Activated T-cell treated with anti-CD3 and anti-CD28 coated beads, Interleukin-2, amount 50 U/mL, for 24 hours (primary cell): ENCODE results near the gene COL1A2.

ENCODE experiments used
- DNase-seq: peaks from one replicate; pipeline ENCODE4 v3.0.0-alpha.2; 2020
- H3K27ac Mint-ChIP-seq: 2 replicates; pipeline ENCODE4 v1.8.0; 2020; ENCODE audit warnings: mild to moderate bottlenecking, mixed read lengths
- H3K27me3 Mint-ChIP-seq: 2 replicates; pipeline ENCODE4 v1.8.0; 2020; ENCODE audit warnings: mixed read lengths
- H3K36me3 Mint-ChIP-seq: 2 replicates; pipeline ENCODE4 v1.8.0; 2020; ENCODE audit warnings: low read depth, mixed read lengths
- H3K4me1 Mint-ChIP-seq: 2 replicates; pipeline ENCODE4 v1.8.0; 2020; ENCODE audit warnings: low read depth, mixed read lengths
- H3K4me3 Mint-ChIP-seq: 2 replicates; pipeline ENCODE4 v1.8.0; 2020; ENCODE audit warnings: mild to moderate bottlenecking, moderate library complexity, mixed read lengths
- H3K9me3 Mint-ChIP-seq: 2 replicates; pipeline ENCODE4 v1.8.0; 2020; ENCODE audit warnings: mixed read lengths

The COL1A2 gene

GRCh38 chr7:94394437-94395140 is at the start of gene COL1A2:
Gene COL1A2, plus strand, starts transcription at chr7:94394895. Its CDS starts 137 bp downstream, at chr7:94395032.
- no peak within 1 kb of the TSS for H3K27ac Mint-ChIP-seq
- peak; percentile 39 for DNase-seq
- no peaks in the 10 kb centered on the region for H3K9me3 Mint-ChIP-seq
- H3K36me3 Mint-ChIP-seq: no peaks in the 10 kb centered on the region
- H3K27me3 Mint-ChIP-seq: peaks cover 28% of the 10 kb centered on the region
- H3K4me3 Mint-ChIP-seq: peak within 1 kb of the TSS; percentile 45
- peaks cover 24% of the 10 kb centered on the region for H3K4me1 Mint-ChIP-seq

- Mint-ChIP-seq H3K4me1 (no peaks in the 10 kb centered on the region), H3K9me3 (no peaks in the 10 kb centered on the region), H3K36me3 (no peaks in the 10 kb centered on the region), H3K27me3 (peaks cover 9% of the 10 kb centered on the region), H3K4me3 (no peak overlapping the region), H3K27ac (no peak overlapping the region)
- no peak for DNase-seq
These were observed 48.8 kb upstream of the COL1A2 start for GRCh38 chr7:94345907-94346306.

- no peaks in the 10 kb centered on the region for H3K4me1 Mint-ChIP-seq
- H3K9me3 Mint-ChIP-seq: no peaks in the 10 kb centered on the region
- no peaks in the 10 kb centered on the region for H3K36me3 Mint-ChIP-seq
- no peak overlapping the region for H3K27ac Mint-ChIP-seq
- peaks cover 9% of the 10 kb centered on the region for H3K27me3 Mint-ChIP-seq
- no peak overlapping the region for H3K4me3 Mint-ChIP-seq
- no peak for DNase-seq
These were observed 46.6 kb upstream of the COL1A2 start for GRCh38 chr7:94348142-94348541.

DNA sequence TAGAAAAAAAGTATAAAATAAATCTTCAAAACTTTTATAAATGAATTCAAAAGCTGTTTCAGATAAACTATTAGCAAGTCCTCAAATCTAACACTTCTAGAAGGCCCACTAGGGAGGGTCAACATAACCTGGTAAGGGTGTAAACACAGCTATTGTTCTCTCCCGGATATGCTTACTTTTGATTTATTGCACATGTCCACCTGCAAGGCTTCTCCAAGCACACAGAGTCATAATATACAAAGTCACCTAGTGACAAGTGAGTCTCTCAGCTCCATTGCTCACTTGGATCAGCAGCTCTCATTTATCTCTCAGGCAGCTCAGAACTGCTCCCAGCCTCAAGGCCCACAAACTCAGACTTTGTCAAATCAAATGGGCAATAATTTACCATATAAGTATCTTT is 44.0 kb upstream of the COL1A2 start:
- Mint-ChIP-seq H3K4me3 (no peak overlapping the region), H3K36me3 (no peaks in the 10 kb centered on the region), H3K4me1 (no peaks in the 10 kb centered on the region), H3K9me3 (no peaks in the 10 kb centered on the region), H3K27ac (no peak overlapping the region), H3K27me3 (peaks cover 3% of the 10 kb centered on the region)
- DNase-seq: no peak

DNA sequence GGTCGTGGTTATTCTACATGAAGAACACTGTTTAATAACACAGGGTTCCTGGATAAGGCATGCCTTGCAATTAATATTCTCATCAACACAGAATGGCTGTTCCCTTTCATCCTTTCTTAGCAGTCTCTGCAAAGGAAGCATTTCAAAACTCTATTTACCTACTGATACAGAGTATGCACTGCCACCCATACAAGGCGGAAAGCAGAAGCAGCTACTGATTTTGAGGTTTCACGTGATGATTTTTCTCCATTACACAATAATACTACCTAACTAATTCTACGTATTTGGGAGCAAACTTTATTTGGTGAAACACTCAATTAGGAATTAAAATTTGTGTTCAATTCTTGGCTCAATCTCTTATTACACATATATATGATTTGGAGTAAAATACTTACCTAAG is 43.0 kb upstream of the COL1A2 start:
- Mint-ChIP-seq H3K4me1 (no peaks in the 10 kb centered on the region), H3K27ac (no peak overlapping the region), H3K36me3 (no peaks in the 10 kb centered on the region), H3K9me3 (no peaks in the 10 kb centered on the region), H3K27me3 (peaks cover 3% of the 10 kb centered on the region), H3K4me3 (no peak overlapping the region)
- no peak for DNase-seq

GRCh38 chr7:94352887-94353286 is 41.8 kb upstream of the COL1A2 start:
- H3K4me3 Mint-ChIP-seq: no peak overlapping the region
- no peak for DNase-seq
- H3K9me3 Mint-ChIP-seq: no peaks in the 10 kb centered on the region
- H3K4me1 Mint-ChIP-seq: no peaks in the 10 kb centered on the region
- H3K27ac Mint-ChIP-seq: no peak overlapping the region
- H3K36me3 Mint-ChIP-seq: no peaks in the 10 kb centered on the region
- H3K27me3 Mint-ChIP-seq: no peaks in the 10 kb centered on the region

- DNase-seq: no peak
- Mint-ChIP-seq H3K27me3 (no peaks in the 10 kb centered on the region), H3K27ac (no peak overlapping the region), H3K9me3 (no peaks in the 10 kb centered on the region), H3K4me3 (no peak overlapping the region), H3K36me3 (no peaks in the 10 kb centered on the region), H3K4me1 (no peaks in the 10 kb centered on the region)
These were observed 39.7 kb upstream of the COL1A2 start for GRCh38 chr7:94354953-94355352.

- Mint-ChIP-seq H3K4me3 (no peak overlapping the region), H3K4me1 (no peaks in the 10 kb centered on the region), H3K36me3 (no peaks in the 10 kb centered on the region), H3K27ac (no peak overlapping the region), H3K27me3 (no peaks in the 10 kb centered on the region), H3K9me3 (no peaks in the 10 kb centered on the region)
- no peak for DNase-seq
These were observed 39.2 kb upstream of the COL1A2 start for GRCh38 chr7:94355454-94355853.

DNA sequence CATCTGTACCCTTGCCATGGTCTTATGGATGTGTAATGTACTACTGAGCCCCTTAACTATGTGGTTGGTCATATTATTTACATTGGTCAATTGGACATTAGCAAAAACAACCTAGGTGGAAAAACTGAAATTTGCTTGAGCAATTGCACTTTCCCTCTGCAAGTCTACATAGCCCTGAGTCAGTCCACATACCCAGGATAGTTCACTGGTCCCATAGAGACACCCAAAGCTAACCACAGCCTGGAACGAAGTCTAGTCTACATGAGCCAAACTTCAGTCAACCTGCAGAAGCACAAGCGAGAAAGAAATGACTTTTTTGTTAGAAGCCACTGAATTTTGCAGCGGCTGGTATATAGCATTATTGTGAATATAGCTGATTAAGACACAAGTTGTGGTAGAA is 37.6 kb upstream of the COL1A2 start:
- no peaks in the 10 kb centered on the region for H3K9me3 Mint-ChIP-seq
- no peaks in the 10 kb centered on the region for H3K4me1 Mint-ChIP-seq
- no peak overlapping the region for H3K4me3 Mint-ChIP-seq
- H3K27ac Mint-ChIP-seq: no peak overlapping the region
- H3K36me3 Mint-ChIP-seq: no peaks in the 10 kb centered on the region
- peaks cover 4% of the 10 kb centered on the region for H3K27me3 Mint-ChIP-seq
- no peak for DNase-seq

DNA sequence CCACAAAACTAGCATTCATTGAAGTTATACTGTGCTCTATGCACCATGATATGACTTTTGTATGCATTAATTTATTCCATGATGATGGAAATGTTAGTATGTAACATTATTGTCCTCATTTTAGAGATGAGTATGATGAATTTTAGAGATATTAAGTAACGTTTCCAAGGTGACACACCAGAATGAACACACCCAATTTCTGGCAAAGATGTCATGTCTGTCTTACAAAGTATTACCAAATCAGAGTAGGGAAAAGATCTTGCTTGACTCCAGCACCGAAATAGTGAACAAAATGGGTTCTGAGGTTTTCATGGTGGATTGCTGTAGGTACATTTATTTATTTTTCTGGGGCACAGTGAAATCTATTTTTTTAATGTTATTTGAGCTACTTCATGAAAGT is 33.8 kb upstream of the COL1A2 start:
- Mint-ChIP-seq H3K4me1 (no peaks in the 10 kb centered on the region), H3K9me3 (no peaks in the 10 kb centered on the region), H3K4me3 (no peak overlapping the region), H3K27me3 (peaks cover 4% of the 10 kb centered on the region), H3K27ac (no peak overlapping the region), H3K36me3 (no peaks in the 10 kb centered on the region)
- no peak for DNase-seq

GRCh38 chr7:94362276-94362675 is 32.4 kb upstream of the COL1A2 start:
- no peaks in the 10 kb centered on the region for H3K36me3 Mint-ChIP-seq
- no peaks in the 10 kb centered on the region for H3K4me1 Mint-ChIP-seq
- H3K4me3 Mint-ChIP-seq: no peak overlapping the region
- DNase-seq: no peak
- H3K27me3 Mint-ChIP-seq: peaks cover 4% of the 10 kb centered on the region
- no peaks in the 10 kb centered on the region for H3K9me3 Mint-ChIP-seq
- H3K27ac Mint-ChIP-seq: no peak overlapping the region

DNA sequence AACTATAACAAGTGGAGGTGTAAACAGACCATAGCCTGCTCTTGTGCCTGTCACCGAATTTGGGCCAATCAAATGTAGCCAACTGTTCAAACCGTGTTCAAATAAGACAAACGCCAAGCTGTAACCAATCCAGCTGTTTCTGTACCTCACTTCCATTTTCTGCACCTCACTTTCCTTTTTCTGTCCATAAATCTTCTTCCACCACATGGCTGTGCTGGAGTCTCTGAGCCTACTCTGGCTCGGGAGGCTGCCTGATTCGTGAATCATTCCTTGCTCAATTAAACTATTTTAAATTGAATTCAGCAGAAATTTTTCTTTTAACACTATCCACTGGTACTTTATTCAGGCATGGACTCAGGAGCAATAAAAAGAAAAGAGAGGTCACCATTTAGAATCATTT is 29.9 kb upstream of the COL1A2 start:
- Mint-ChIP-seq H3K36me3 (no peaks in the 10 kb centered on the region), H3K4me1 (no peaks in the 10 kb centered on the region), H3K4me3 (no peak overlapping the region), H3K9me3 (no peaks in the 10 kb centered on the region), H3K27me3 (peaks cover 4% of the 10 kb centered on the region), H3K27ac (no peak overlapping the region)
- no peak for DNase-seq

GRCh38 chr7:94366163-94366562 is 28.5 kb upstream of the COL1A2 start:
- Mint-ChIP-seq H3K27ac (no peak overlapping the region), H3K27me3 (peaks cover under 1% of the 10 kb centered on the region), H3K36me3 (no peaks in the 10 kb centered on the region), H3K4me1 (no peaks in the 10 kb centered on the region), H3K4me3 (no peak overlapping the region), H3K9me3 (no peaks in the 10 kb centered on the region)
- DNase-seq: no peak

DNA sequence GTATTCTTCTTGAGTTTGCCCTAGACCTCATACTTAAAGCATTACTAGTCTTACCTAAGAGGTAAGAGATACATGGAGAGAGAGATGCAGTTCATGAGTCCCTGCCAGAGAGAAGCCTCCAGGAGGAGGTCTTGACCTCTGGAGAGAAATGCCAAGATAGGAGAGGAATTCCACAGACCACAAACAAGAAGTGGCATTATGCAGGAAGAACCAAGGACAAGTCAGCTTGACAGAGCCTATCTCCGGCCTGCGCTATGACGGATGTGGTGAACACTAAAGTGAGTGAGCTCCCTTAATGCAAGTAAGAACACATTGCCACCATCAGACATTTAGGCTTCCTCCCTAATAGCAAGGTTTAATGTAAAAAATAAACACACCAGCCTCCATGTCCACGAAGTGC is 27.9 kb upstream of the COL1A2 start:
- DNase-seq: no peak
- H3K4me3 Mint-ChIP-seq: no peak overlapping the region
- H3K9me3 Mint-ChIP-seq: no peaks in the 10 kb centered on the region
- H3K27me3 Mint-ChIP-seq: no peaks in the 10 kb centered on the region
- no peaks in the 10 kb centered on the region for H3K36me3 Mint-ChIP-seq
- H3K27ac Mint-ChIP-seq: no peak overlapping the region
- no peaks in the 10 kb centered on the region for H3K4me1 Mint-ChIP-seq

- Mint-ChIP-seq H3K36me3 (no peaks in the 10 kb centered on the region), H3K4me1 (no peaks in the 10 kb centered on the region), H3K4me3 (no peak overlapping the region), H3K9me3 (no peaks in the 10 kb centered on the region), H3K27me3 (no peaks in the 10 kb centered on the region), H3K27ac (no peak overlapping the region)
- DNase-seq: no peak
These were observed 26.7 kb upstream of the COL1A2 start for GRCh38 chr7:94367949-94368348.

GRCh38 chr7:94368371-94368791 is 26.3 kb upstream of the COL1A2 start:
- Mint-ChIP-seq H3K27ac (no peak overlapping the region), H3K36me3 (no peaks in the 10 kb centered on the region), H3K9me3 (no peaks in the 10 kb centered on the region), H3K4me1 (no peaks in the 10 kb centered on the region), H3K4me3 (no peak overlapping the region), H3K27me3 (peaks cover 2% of the 10 kb centered on the region)
- no peak for DNase-seq
